SK-N-SH treated with all-trans-retinoic acid at 6 μM for 48 hours (cell line): ENCODE data around the gene AGTR1.

ENCODE experiments used
- CREB5 ChIP-seq: fragments of 250-450 bp; sonication (Bioruptor Pico); IDR thresholded peaks from 2 replicates; pipeline ENCODE4 v1.5.1; 2020; ENCODE audit warnings: low read depth, mild to moderate bottlenecking, moderate library complexity
- CSDC2 ChIP-seq: fragments of 250-450 bp; sonication (Bioruptor Pico); IDR thresholded peaks from 2 replicates; pipeline ENCODE4 v1.5.0; 2020; ENCODE audit warnings: mild to moderate bottlenecking, moderate library complexity
- ESRRG ChIP-seq: fragments of 250-450 bp; sonication (Bioruptor Pico); IDR thresholded peaks from 2 replicates; pipeline ENCODE4 v1.6.1; 2021; ENCODE audit warnings: mild to moderate bottlenecking
- OSR1 ChIP-seq: fragments of 250-450 bp; sonication (Bioruptor Pico); IDR thresholded peaks from 2 replicates; pipeline ENCODE4 v1.8.0; 2022; ENCODE audit warnings: moderate library complexity, mild to moderate bottlenecking, inconsistent platforms
- POU6F1 ChIP-seq: fragments of 250-450 bp; sonication (Bioruptor Pico); IDR thresholded peaks from 2 replicates; pipeline ENCODE4 v1.8.0; 2021; ENCODE audit warnings: low read depth, mild to moderate bottlenecking, moderate library complexity, borderline replicate concordance
- PPARA ChIP-seq: fragments of 250-450 bp; sonication (Bioruptor Pico); IDR thresholded peaks from 2 replicates; pipeline ENCODE4 v1.5.0; 2020; ENCODE audit warnings: mild to moderate bottlenecking, borderline replicate concordance
- SNAI2 ChIP-seq: fragments of 250-450 bp; sonication (Bioruptor Pico); IDR thresholded peaks from 2 replicates; pipeline ENCODE4 v1.5.0; 2020; ENCODE audit warnings: mild to moderate bottlenecking, moderate library complexity
- TCF4 ChIP-seq: fragments of 250-450 bp; sonication (Bioruptor Pico); IDR thresholded peaks from 2 replicates; pipeline ENCODE4 v1.8.0; 2021; ENCODE audit warnings: mild to moderate bottlenecking, moderate library complexity, borderline replicate concordance
- TOX ChIP-seq: fragments of 250-450 bp; sonication (Bioruptor Pico); IDR thresholded peaks from 2 replicates; pipeline ENCODE4 v1.8.0; 2021; ENCODE audit warnings: mild to moderate bottlenecking, moderate library complexity, borderline replicate concordance
- ZC3H10 ChIP-seq: fragments of 250-450 bp; sonication (Bioruptor Pico); IDR thresholded peaks from 2 replicates; pipeline ENCODE4 v1.5.1; 2021; ENCODE audit warnings: mild to moderate bottlenecking, moderate library complexity
- ZFP3 ChIP-seq: fragments of 250-450 bp; sonication (Bioruptor Pico); IDR thresholded peaks from 2 replicates; pipeline ENCODE4 v1.5.0; 2020; ENCODE audit warnings: mild to moderate bottlenecking, moderate library complexity
- ZFP30 ChIP-seq: fragments of 450-650 bp; formaldehyde crosslinking; IDR thresholded peaks from 2 replicates; pipeline ENCODE4 v1.5.0; 2022; ENCODE audit warnings: mild to moderate bottlenecking, moderate library complexity
- ZNF8 ChIP-seq: fragments of 450-650 bp; formaldehyde crosslinking; IDR thresholded peaks from 2 replicates; pipeline ENCODE4 v1.5.0; 2020; ENCODE audit warnings: mild to moderate bottlenecking, moderate library complexity
- TF ChIP-seq, protein P1 (sequence below): fragments of 250-450 bp; sonication (Bioruptor Pico); IDR thresholded peaks from 2 replicates; pipeline ENCODE4 v1.8.0; 2020; ENCODE audit warnings: mild to moderate bottlenecking, moderate library complexity, borderline replicate concordance

- no peak for TF ChIP-seq ZFP3
- TF ChIP-seq CSDC2, result no peak
- no peak for TF ChIP-seq CREB5 (CRISPR knock-in tag)
- TF ChIP-seq OSR1 (CRISPR knock-in tag), result no peak
- no peak for TF ChIP-seq SNAI2 (CRISPR knock-in tag)
- TF ChIP-seq ZFP30 (CRISPR knock-in tag), result no peak
- TF ChIP-seq ZC3H10 (CRISPR knock-in tag), result no peak
- TF ChIP-seq, protein P1, sequence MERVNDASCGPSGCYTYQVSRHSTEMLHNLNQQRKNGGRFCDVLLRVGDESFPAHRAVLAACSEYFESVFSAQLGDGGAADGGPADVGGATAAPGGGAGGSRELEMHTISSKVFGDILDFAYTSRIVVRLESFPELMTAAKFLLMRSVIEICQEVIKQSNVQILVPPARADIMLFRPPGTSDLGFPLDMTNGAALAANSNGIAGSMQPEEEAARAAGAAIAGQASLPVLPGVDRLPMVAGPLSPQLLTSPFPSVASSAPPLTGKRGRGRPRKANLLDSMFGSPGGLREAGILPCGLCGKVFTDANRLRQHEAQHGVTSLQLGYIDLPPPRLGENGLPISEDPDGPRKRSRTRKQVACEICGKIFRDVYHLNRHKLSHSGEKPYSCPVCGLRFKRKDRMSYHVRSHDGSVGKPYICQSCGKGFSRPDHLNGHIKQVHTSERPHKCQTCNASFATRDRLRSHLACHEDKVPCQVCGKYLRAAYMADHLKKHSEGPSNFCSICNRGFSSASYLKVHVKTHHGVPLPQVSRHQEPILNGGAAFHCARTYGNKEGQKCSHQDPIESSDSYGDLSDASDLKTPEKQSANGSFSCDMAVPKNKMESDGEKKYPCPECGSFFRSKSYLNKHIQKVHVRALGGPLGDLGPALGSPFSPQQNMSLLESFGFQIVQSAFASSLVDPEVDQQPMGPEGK, result no peak
- no peak for TF ChIP-seq POU6F1 (CRISPR knock-in tag)
- TF ChIP-seq TCF4 (CRISPR knock-in tag), result no peak
- TF ChIP-seq TOX (CRISPR knock-in tag), result no peak
- TF ChIP-seq ESRRG (CRISPR knock-in tag), result no peak
- TF ChIP-seq ZNF8 (CRISPR knock-in tag), result no peak
- TF ChIP-seq PPARA (CRISPR knock-in tag), result no peak
These were observed 38.2 kb upstream of the AGTR1 start for GRCh38 chr3:148659512-148659911.
